Measurements from ENCODE around the gene CST7. TPM values are rescaled to one million over a fixed set of nuclear protein-coding genes. Genes with fewer than 3 reads are reported as not detected.

CST7 gene
- total RNA-seq, 4 donors from 2014 or later: 4.2 to 4.7 (median 4.4) TPM; not detected in 1

DNA sequence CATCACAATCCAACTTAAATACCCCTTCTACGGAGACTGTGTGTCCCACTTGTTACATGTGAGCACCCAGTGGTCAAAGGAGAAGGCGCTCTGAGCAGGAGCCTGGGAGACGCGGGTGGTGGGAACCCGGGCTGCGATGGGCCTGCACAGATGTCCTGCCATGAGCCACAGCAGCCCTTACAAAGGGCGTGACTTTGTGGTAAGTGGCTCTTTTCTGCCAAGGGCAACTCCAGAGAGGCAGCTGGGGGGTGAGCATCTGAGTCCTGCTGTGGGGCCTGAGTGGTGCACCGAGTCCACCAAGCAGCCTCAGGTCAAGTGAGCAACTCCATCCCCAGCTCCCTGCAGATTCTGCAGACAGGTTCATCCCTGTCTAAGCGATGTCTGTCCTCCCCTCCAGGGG is 33.6 kb upstream of the CST7 start:
- H3K4me1 ChIP-seq: peaks cover 0 to 4% (median 0%) of the 10 kb centered on the region in 4 donors
- TF ChIP-seq, protein P1, sequence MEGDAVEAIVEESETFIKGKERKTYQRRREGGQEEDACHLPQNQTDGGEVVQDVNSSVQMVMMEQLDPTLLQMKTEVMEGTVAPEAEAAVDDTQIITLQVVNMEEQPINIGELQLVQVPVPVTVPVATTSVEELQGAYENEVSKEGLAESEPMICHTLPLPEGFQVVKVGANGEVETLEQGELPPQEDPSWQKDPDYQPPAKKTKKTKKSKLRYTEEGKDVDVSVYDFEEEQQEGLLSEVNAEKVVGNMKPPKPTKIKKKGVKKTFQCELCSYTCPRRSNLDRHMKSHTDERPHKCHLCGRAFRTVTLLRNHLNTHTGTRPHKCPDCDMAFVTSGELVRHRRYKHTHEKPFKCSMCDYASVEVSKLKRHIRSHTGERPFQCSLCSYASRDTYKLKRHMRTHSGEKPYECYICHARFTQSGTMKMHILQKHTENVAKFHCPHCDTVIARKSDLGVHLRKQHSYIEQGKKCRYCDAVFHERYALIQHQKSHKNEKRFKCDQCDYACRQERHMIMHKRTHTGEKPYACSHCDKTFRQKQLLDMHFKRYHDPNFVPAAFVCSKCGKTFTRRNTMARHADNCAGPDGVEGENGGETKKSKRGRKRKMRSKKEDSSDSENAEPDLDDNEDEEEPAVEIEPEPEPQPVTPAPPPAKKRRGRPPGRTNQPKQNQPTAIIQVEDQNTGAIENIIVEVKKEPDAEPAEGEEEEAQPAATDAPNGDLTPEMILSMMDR (IDR thresholded peaks at IDR 0.05): no peak
- TF ChIP-seq POLR2A (IDR thresholded peaks at IDR 0.05): no peak
- H3K4me3 ChIP-seq: no peak overlapping the region
- peak in 1 of 3 donors; percentile 24 for DNase-seq
- H3K9me3 ChIP-seq: no peaks in the 10 kb centered on the region
- no peaks in the 10 kb centered on the region for H3K36me3 ChIP-seq
- no peak overlapping the region for H3K27ac ChIP-seq
- H3K27me3 ChIP-seq: no peaks in the 10 kb centered on the region

DNA sequence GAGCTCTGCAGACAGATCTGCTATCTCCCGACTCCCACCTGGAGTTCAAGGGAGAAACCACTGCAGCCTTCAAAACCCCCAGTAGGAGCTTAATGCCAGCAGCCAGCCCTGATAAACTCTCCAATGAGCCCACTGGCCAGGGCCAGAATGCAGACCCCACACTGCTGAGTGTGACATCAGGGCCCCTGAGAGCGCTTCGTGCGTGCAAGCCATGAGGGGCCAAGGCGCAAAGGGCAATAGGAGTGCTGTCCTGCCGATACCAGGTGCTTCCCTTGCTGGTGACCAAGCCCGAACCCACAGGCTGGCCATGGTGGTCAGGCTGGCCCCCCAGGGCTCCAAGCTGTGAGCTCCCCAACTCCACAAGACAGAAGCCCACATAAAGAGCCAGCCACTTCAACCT is 33.2 kb upstream of the CST7 start:
- no peaks in the 10 kb centered on the region for H3K9me3 ChIP-seq
- H3K4me3 ChIP-seq: no peak overlapping the region
- H3K27me3 ChIP-seq: no peaks in the 10 kb centered on the region
- no peaks in the 10 kb centered on the region for H3K36me3 ChIP-seq
- no peak overlapping the region for H3K27ac ChIP-seq
- peaks cover 0 to 4% (median 0%) of the 10 kb centered on the region in 4 donors for H3K4me1 ChIP-seq
- DNase-seq: peak in 1 of 3 donors; percentile 28
- TF ChIP-seq, protein P1 (IDR thresholded peaks at IDR 0.05): no peak
- no peak for TF ChIP-seq POLR2A (IDR thresholded peaks at IDR 0.05)

DNA sequence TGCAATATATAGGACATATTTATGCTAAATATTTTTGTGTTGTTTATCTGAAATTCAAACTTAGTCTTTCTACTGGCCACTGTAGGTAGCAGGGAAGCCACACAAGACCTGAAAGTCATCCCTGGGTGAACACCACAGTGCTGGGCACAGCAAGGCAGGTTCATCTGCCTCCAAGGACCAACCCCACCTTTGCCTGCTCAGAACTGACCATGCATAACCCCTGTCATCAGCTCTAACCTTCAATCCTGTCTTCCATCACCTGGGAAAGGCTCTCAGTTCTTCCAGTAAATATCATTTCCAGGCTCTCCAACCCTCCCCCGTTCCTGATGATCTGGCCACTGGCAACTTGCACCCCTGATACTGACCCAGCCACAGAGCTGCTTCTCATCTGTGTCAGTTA is 32.7 kb upstream of the CST7 start:
- peaks cover 0 to 4% (median 0%) of the 10 kb centered on the region in 4 donors for H3K4me1 ChIP-seq
- H3K9me3 ChIP-seq: no peaks in the 10 kb centered on the region
- DNase-seq: no peak
- H3K4me3 ChIP-seq: no peak overlapping the region
- no peaks in the 10 kb centered on the region for H3K36me3 ChIP-seq
- no peaks in the 10 kb centered on the region for H3K27me3 ChIP-seq
- no peak overlapping the region for H3K27ac ChIP-seq
- TF ChIP-seq, protein P1 (IDR thresholded peaks at IDR 0.05): no peak
- no peak for TF ChIP-seq POLR2A (IDR thresholded peaks at IDR 0.05)

DNA sequence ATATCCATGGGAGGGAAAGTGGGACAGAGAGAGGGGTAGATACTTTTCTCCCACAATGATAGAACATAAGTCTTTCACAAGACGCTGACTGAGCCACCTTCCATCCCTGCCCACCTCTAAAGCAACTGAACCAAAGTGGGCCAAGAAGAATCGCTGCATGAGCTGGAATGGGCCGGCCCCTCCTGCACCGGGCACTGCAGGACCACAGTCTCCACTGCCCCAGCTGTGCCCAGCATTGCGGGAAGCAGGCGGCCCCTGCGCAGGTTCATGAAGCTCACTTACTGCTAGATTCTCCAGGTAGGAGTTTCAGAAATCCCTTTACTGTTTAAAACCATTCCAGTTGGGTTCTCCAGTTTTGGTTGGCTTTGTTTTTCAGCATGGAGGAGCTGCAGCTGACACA is 32.0 kb upstream of the CST7 start:
- no peaks in the 10 kb centered on the region for H3K36me3 ChIP-seq
- no peak for TF ChIP-seq POLR2A (IDR thresholded peaks at IDR 0.05)
- TF ChIP-seq, protein P1 (IDR thresholded peaks at IDR 0.05): no peak
- DNase-seq: peak in 1 of 3 donors; percentile 42
- H3K4me3 ChIP-seq: no peak overlapping the region
- H3K27ac ChIP-seq: no peak overlapping the region
- H3K27me3 ChIP-seq: no peaks in the 10 kb centered on the region
- no peaks in the 10 kb centered on the region for H3K9me3 ChIP-seq
- peaks cover 0 to 4% (median 0%) of the 10 kb centered on the region in 4 donors for H3K4me1 ChIP-seq

DNA sequence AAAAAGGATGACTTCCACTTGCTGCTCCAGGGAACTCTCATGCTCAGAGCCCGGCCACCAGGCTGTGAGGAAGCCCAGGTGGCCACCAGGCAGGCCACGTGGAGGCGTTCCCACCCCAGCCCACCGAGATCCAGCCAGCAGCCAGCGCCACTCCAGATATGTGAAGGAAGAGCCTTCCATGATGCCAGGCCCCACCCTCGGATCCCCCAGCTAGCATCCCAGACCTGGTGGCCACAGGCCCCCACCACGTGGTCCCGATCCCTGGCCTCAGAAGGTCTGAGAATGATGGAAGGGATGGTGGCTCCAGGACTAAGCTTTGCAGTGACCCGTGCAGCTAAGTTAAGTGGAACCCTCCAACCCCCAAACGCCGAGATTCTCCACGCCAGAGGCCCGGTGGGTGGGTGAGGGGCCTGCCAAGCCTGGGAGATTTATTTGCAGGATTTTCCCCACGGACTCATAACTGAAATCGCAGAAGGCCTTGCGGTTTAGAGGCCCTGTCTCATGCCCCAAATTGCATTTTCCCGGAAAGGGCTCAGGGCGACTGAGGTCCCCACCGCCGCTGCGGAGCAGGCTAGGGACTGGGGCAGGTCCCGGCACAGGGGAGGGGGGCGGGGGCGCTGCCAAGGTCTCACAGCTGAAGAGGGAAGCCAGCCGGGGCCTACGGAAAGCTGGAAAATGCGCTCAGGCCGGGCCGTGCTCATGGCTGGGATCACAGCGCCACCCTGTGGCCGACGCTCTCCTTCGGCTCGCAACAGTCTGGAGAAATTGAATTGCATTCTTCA is 31.1 kb upstream of the CST7 start:
- no peaks in the 10 kb centered on the region for H3K9me3 ChIP-seq
- no peak overlapping the region for H3K27ac ChIP-seq
- H3K4me3 ChIP-seq: peak overlapping the region in 1 of 4 donors; percentile 15
- peaks cover 0 to 4% (median 0%) of the 10 kb centered on the region in 4 donors for H3K4me1 ChIP-seq
- H3K27me3 ChIP-seq: no peaks in the 10 kb centered on the region
- peak; percentile 30 to 73 (median 70) for DNase-seq
- H3K36me3 ChIP-seq: no peaks in the 10 kb centered on the region
- TF ChIP-seq, protein P1 (IDR thresholded peaks at IDR 0.05): peak; percentile 34 to 77 (median 68)
- TF ChIP-seq POLR2A (IDR thresholded peaks at IDR 0.05): no peak
